Tibial artery (tissue), 4 donors: Measurements from ENCODE around the gene KCNK3.
A peak's percentile ranks its signal among the peaks of the same experiment; 100 is the strongest.
"Not testable (repeated sequence)": the region's sequence is repeated elsewhere in the genome, so short reads cannot be mapped to it uniquely, and the experiment has no call there.

Experiments
- DNase-seq, 2 donors: peaks; one replicate each; pipeline ENCODE4 v3.0.0-alpha.2; 2019
- H3K27ac ChIP-seq, 2 donors: fragments of 200-600 bp; sonication (generic) in 1 of 2; 1 replicate in 1 of 2; 2 replicates in 1 of 2; pipeline ENCODE4 v1.5.1; 2018 to 2019; ENCODE audit warnings: mild to moderate bottlenecking in 1 of 2
- H3K27me3 ChIP-seq, 2 donors: fragments of 200-600 bp; sonication (generic) in 1 of 2; one replicate each; pipeline versions ENCODE4 v1.5.1 to v1.6.0; 2016 to 2019
- H3K36me3 ChIP-seq, 3 donors: fragments of 200-600 bp; sonication (generic) in 2 of 3; one replicate each; pipeline ENCODE4 v1.5.1; 2016 to 2019; ENCODE audit warnings: mild to moderate bottlenecking in 2 of 3
- H3K4me1 ChIP-seq, 4 donors: fragments of 200-600 bp; sonication (generic) in 2 of 4; 1 replicate in 3 of 4; 2 replicates in 1 of 4; pipeline ENCODE4 v1.5.1; 2016 to 2019
- H3K4me3 ChIP-seq, 2 donors: fragments of 200-600 bp; sonication (generic) in 1 of 2; 1 replicate in 1 of 2; 2 replicates in 1 of 2; pipeline ENCODE4 v1.5.1; 2018 to 2019; ENCODE audit warnings: mild to moderate bottlenecking in 2 of 2
- H3K9me3 ChIP-seq, 3 donors: fragments of 200-600 bp; sonication (generic) in 1 of 3; one replicate each; pipeline ENCODE4 v1.5.1; 2016 to 2019
- CTCF ChIP-seq, 2 experiments: fragments of 200-600 bp in 1 of 2; fragments of 450-650 bp in 1 of 2; IDR thresholded peaks; one replicate each; pipeline ENCODE4 v1.5.1; 2017 to 2019; ENCODE audit warnings: antibody characterized with exemption in 2 of 2, mild to moderate bottlenecking in 1 of 2, moderate library complexity in 1 of 2
- intact Hi-C: fragments of 100-400 bp; cut with DNase I; formaldehyde crosslinking; loops from one replicate; pipeline ENCODE4 v1.15.0; 2023; ENCODE audit warnings: low total_unique reads

Gene KCNK3

GRCh38 chr2:26651799-26652198 is 40.7 kb upstream of the KCNK3 start:
- H3K27me3 ChIP-seq: no peaks in the 10 kb centered on the region
- H3K27ac ChIP-seq: no peak overlapping the region
- no peak for TF ChIP-seq CTCF (IDR thresholded peaks at IDR 0.05)
- H3K4me3 ChIP-seq: no peak overlapping the region
- H3K36me3 ChIP-seq: no peaks in the 10 kb centered on the region
- intact Hi-C loops: no loop called here
- DNase-seq: peak in 1 of 2 donors; percentile 10
- peaks cover 0 to 7% (median 2%) of the 10 kb centered on the region in 4 donors for H3K4me1 ChIP-seq
- H3K9me3 ChIP-seq: no peaks in the 10 kb centered on the region

GRCh38 chr2:26652361-26653041 is 40.0 kb upstream of the KCNK3 start:
- Histone ChIP-seq H3K27ac (no peak overlapping the region), H3K9me3 (no peaks in the 10 kb centered on the region)

GRCh38 chr2:26653207-26654060 is 39.1 kb upstream of the KCNK3 start:
- Histone ChIP-seq H3K27ac (no peak overlapping the region), H3K4me1 (peaks cover 0 to 7% (median 2%) of the 10 kb centered on the region in 4 donors), H3K27me3 (no peaks in the 10 kb centered on the region), H3K9me3 (peaks cover 0 to under 1% (median 0%) of the 10 kb centered on the region in 3 donors), H3K4me3 (no peak overlapping the region), H3K36me3 (no peaks in the 10 kb centered on the region)
- TF ChIP-seq CTCF (IDR thresholded peaks at IDR 0.05): no peak
- peak in 1 of 2 donors; percentile 48 for DNase-seq
- intact Hi-C loops: no loop called here

More at GRCh38 chr2:26652361-26653041, 40.0 kb upstream of the KCNK3 start:
- DNase-seq: peak in 1 of 2 donors; percentile 48
- no peak for TF ChIP-seq CTCF (IDR thresholded peaks at IDR 0.05)
- peaks cover 0 to 7% (median 2%) of the 10 kb centered on the region in 4 donors for H3K4me1 ChIP-seq
- intact Hi-C loops: no loop called here
- H3K36me3 ChIP-seq: no peaks in the 10 kb centered on the region
- H3K4me3 ChIP-seq: no peak overlapping the region
- H3K27me3 ChIP-seq: no peaks in the 10 kb centered on the region

GRCh38 chr2:26654061-26654340 is 38.5 kb upstream of the KCNK3 start:
- no peak for TF ChIP-seq CTCF (IDR thresholded peaks at IDR 0.05)
- DNase-seq: no peak
- Histone ChIP-seq H3K36me3 (no peaks in the 10 kb centered on the region), H3K9me3 (peaks cover 0 to 6% (median 0%) of the 10 kb centered on the region in 3 donors), H3K4me1 (peaks cover 0 to 6% (median 2%) of the 10 kb centered on the region in 4 donors), H3K4me3 (no peak overlapping the region), H3K27me3 (peaks cover 0 to 2% of the 10 kb centered on the region in 2 donors), H3K27ac (no peak overlapping the region)
- intact Hi-C loops: no loop called here

GRCh38 chr2:26655120-26655519 is 37.4 kb upstream of the KCNK3 start:
- H3K27me3 ChIP-seq, H3K4me3 ChIP-seq, H3K4me1 ChIP-seq, H3K27ac ChIP-seq, intact Hi-C loops, H3K36me3 ChIP-seq, H3K9me3 ChIP-seq: not testable (repeated sequence)
- DNase-seq: peak in 1 of 2 donors; percentile 7

- intact Hi-C loops: no loop called here
- Histone ChIP-seq H3K9me3 (peaks cover 0 to 9% (median 6%) of the 10 kb centered on the region in 3 donors), H3K27me3 (peaks cover 0 to 2% of the 10 kb centered on the region in 2 donors), H3K4me3 (no peak overlapping the region), H3K27ac (no peak overlapping the region), H3K36me3 (peaks cover 0 to 5% (median 0%) of the 10 kb centered on the region in 3 donors), H3K4me1 (peaks cover 0 to 3% (median 0%) of the 10 kb centered on the region in 4 donors)
- DNase-seq: peak in 1 of 2 donors; percentile 9
- no peak for TF ChIP-seq CTCF (IDR thresholded peaks at IDR 0.05)
Measured at GRCh38 chr2:26655611-26656195, 36.8 kb upstream of the KCNK3 start.
